Activated CD4-positive, alpha-beta T cell treated with anti-CD3 and anti-CD28 coated beads, Interleukin-2, amount 50 U/mL, for 24 hours (primary cell): Measurements from ENCODE around the gene TSR1.

Experiments used
- DNase-seq, 2 donors: peaks; one replicate each; pipeline ENCODE4 v3.0.0-alpha.2; 2020; ENCODE audit warnings: low read depth in 1 of 2, low spot score in 1 of 2

TSR1 gene

GRCh38 chr17:2289878-2290478 lies 46.3 kb downstream of the TSR1 start:
- DNase-seq, result no peak

GRCh38 chr17:2283302-2283701 lies 53.0 kb downstream of the TSR1 start:
- no peak for DNase-seq

- no peak for DNase-seq
Measured at GRCh38 chr17:2282297-2282873, 53.9 kb downstream of the TSR1 start.

GRCh38 chr17:2279707-2280106 lies 56.5 kb downstream of the TSR1 start:
- no peak for DNase-seq

GRCh38 chr17:2277429-2278170 lies 58.7 kb downstream of the TSR1 start:
- no peak for DNase-seq

GRCh38 chr17:2275722-2276121 lies 60.5 kb downstream of the TSR1 start:
- no peak for DNase-seq

GRCh38 chr17:2274414-2274813 lies 61.8 kb downstream of the TSR1 start:
- no peak for DNase-seq
